ENCODE data around the gene PNCK.

PNCK gene

DNA sequence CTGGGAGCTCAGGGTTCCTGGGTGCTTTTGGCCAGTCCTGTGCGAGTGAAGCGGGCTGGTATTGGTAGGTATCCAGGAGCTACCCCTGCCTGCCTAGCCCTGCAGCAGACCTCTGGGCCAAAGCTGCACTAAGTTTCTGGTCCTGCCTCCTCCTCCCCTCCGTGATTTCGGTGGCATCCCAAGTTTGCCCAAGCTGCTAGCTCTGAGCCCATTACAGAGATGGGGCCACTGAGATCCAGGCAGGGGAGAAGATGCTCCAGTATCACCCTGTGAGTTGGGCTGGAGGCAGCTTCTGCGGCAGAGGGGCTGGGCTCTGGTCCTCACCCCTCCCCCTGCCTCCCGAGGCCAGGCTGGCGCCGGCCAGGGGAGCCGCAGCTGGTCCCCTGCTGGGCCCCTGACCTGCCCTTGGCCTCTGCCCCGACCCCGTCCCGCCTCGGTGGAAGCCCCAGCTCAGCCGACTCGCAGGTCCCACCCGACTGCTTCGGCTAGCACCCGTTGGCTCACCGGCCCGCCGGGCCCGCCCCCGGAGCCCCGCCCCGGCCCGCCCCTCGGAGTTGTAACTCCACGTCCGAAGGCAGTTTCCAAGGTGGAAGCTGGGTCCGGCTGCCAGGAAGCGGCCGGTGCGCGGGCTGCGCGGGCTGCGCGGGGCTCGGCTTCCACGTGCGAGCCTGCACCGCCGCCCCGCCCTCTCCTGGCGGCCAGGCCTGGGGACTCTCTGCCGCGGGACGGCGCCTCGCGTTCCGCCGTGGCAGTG is 26.8 kb downstream of the PNCK start, which contains the start of gene DUSP9:
Gene DUSP9 (plus strand): TSS at position 584 of the 754 bp plus-strand sequence. CDS start 751 bp downstream, outside the sequence.
- Mint-ChIP-seq H3K36me3 (ENCODE audit: low read depth) (no peaks in the 10 kb centered on the region), H3K27ac (no peak within 1 kb of the TSS), H3K4me1 (ENCODE audit: low read depth) (peaks cover 8% of the 10 kb centered on the region), H3K4me3 (no peak within 1 kb of the TSS), H3K27me3 (peaks cover 61% of the 10 kb centered on the region), H3K9me3 (no peaks in the 10 kb centered on the region)
- DNase-seq, result peak; percentile 48

DNA sequence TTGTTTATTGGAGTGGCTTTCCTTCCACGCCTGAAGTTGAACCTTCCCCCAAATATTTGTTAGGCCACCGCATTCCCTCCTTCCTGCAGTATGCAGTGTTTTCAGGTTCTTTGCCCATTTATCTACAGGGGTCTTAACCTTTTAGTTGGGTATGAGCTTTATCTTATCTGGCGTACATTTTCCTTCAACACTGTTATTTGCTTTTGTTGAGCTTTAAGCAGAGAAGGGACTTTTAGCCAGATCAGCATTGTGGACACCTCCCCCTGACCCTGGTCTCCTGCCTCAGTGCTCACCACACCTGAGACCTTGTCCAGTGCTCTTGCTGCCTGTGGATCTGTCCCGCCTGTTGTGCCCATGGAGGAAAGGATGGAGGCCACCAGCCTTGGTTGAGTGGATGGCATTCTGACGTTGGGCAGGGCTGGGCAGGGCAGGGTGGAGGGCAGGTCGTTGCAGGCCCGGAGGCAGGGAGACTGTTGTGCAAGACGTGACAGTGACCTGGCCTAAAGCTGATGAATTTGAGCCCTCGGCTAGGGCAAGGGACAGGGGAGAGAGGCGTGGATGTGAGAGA is 27.6 kb downstream of the PNCK start:
- Mint-ChIP-seq H3K4me1 (ENCODE audit: low read depth) (peaks cover 11% of the 10 kb centered on the region), H3K27ac (no peak overlapping the region), H3K9me3 (no peaks in the 10 kb centered on the region), H3K36me3 (ENCODE audit: low read depth) (no peaks in the 10 kb centered on the region), H3K4me3 (no peak overlapping the region), H3K27me3 (peaks cover 61% of the 10 kb centered on the region)
- DNase-seq, result no peak

DNA sequence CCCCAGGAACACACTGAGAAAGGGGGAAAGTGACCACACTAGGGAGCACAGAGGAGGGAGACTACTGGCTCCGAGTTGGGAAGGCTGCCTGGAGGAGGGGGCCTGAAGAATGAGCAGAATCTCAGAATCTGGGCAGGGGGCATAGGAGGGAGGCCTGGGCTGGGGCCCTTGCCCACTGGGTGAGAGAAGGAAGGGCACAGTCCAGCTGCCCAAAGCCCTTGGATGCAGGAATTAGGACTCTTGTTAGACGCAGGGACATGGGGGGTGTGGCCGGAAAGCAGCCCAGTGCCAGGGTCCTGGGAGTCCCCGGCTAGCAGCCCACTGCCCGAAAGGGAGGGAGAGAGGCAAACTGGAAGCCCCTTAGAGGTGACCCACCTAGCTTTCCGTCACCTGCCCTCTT is 28.5 kb downstream of the PNCK start:
- H3K4me3 Mint-ChIP-seq, result no peak overlapping the region

DNA sequence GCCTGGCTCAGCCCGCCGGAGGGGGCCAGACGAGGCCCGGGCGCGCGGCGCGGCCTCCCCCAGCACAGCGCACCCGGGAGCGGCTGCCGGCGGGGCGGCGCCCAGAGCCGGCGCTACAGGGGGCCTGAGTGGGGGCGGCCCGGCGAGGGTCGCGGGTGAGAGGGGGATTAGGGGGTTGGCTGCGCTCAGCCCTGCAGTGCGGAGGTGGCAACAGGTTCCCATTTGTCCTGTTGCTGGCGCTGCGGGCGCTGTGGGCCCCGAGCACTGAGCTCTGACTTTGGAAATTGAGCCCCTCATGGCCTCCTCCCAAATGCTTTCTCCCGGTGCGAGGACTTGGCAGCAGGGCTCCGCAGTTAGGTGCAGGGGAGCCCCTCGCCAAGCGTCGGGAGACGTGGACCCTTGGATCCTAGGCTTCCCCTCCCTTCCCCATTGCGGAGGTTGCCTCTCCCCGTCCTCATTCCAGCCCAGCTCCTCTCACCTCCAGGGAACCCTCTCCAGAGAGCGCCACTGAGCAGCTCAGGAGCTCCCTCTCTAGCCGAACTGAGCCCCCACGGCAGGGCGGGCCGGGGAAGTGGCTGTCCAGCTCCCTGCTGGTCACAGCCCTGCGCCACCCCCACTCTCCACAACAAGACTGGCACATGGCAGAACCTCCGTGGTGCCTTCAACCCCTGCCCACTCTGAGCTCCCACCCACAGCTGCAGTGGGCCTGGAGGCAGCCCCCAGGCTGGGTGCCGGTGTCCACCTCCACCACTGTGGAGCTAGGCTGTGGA is 29.1 kb downstream of the PNCK start:
- peaks cover 67% of the 10 kb centered on the region for H3K27me3 Mint-ChIP-seq
- no peaks in the 10 kb centered on the region for H3K9me3 Mint-ChIP-seq
- H3K36me3 Mint-ChIP-seq (ENCODE audit: low read depth), result no peaks in the 10 kb centered on the region
- no peak overlapping the region for H3K27ac Mint-ChIP-seq
- DNase-seq, result peak; percentile 31
- no peak overlapping the region for H3K4me3 Mint-ChIP-seq
- H3K4me1 Mint-ChIP-seq (ENCODE audit: low read depth), result peaks cover 11% of the 10 kb centered on the region

More for the DNA sequence above, 28.5 kb downstream of the PNCK start:
- H3K9me3 Mint-ChIP-seq, result no peaks in the 10 kb centered on the region
- peaks cover 11% of the 10 kb centered on the region for H3K4me1 Mint-ChIP-seq (ENCODE audit: low read depth)
- peaks cover 63% of the 10 kb centered on the region for H3K27me3 Mint-ChIP-seq
- no peak overlapping the region for H3K27ac Mint-ChIP-seq
- no peak for DNase-seq
- no peaks in the 10 kb centered on the region for H3K36me3 Mint-ChIP-seq (ENCODE audit: low read depth)

DNA sequence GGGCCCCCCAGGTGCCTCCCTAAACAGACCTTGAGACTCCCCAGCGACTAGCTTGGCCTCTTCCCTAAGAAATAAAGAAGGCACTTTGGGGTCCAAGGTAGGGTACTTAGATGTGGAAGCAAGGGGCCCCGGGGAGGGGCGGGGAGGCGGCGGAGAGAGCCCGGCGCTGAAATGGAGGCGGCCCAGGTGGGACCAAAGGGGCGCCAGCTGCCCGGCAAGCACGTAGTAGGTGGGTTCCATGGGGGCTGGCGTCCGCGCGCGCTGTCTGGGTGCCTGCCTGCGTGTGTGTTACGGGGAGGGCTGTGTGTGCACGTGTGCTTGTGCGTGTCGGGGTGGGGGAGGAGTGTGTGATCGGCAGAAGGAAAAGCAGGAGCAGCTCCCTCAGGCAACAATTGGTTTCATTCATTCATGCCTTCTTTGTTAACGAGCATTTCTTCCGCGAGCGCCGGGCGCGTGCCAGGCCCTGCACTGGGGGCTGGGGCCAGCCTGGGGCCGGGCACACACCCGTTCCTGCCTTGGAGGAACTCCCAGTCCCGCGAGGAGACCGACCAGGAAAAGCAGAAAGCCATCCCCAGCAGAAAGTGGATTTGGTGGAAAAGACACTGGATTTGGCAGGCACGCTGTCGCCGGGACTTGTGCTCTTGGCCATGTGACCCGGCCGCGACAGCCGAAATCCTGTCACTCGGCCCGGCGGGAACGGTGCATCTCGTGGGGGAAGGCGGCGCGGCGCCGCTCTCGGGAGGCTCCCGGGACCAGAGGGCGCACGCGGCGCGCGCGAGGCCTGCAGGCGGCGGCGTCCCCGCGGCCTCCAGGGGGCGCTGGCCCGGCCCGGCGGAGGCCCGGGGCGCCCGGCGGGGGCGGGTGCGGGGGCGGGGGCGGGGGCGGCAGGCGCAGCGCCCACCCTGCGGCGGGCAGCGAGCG is 29.9 kb downstream of the PNCK start:
- H3K27me3 Mint-ChIP-seq, result peaks cover 71% of the 10 kb centered on the region
- peaks cover 11% of the 10 kb centered on the region for H3K4me1 Mint-ChIP-seq (ENCODE audit: low read depth)
- no peak overlapping the region for H3K27ac Mint-ChIP-seq
- DNase-seq, result peak; percentile 38
- H3K9me3 Mint-ChIP-seq, result no peaks in the 10 kb centered on the region
- H3K36me3 Mint-ChIP-seq (ENCODE audit: low read depth), result no peaks in the 10 kb centered on the region
- H3K4me3 Mint-ChIP-seq, result no peak overlapping the region

DNA sequence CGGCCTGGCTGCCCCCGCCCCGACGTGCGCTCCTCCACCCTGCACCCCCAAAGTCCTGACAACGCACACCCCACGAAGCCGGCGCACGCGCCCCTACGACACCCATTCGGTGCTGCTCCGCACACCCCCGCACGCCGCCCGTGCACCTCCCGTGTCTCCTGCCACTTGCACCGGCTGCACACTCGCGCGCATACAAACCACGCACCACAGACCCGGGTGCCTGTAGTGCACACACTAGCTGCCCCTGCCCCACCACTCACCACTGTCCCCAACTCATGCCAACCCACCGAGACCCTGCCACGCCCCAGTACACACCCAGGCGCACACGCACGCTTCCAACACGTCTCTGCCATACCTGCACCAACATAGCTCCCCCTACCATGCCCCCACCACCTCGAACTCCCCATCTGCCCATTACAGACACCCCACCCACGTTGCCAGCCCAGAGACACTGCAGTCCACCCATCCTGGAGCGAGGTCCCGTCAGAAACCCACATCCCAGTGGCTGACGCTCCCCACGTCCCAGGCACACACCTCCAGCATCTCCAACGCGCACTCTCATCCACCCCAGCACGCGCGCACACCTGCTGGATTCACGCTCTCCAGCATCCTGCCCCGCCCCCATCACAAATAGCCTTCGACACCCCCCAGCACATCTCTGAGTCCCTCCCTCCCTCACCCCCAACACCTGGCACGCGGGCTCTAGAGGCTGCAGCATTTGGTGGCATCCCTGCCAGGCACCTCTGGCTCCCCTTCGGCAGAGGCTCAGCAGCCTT is 30.8 kb downstream of the PNCK start:
- peak; percentile 31 for DNase-seq
- Mint-ChIP-seq H3K27ac (no peak overlapping the region), H3K27me3 (peaks cover 73% of the 10 kb centered on the region), H3K9me3 (no peaks in the 10 kb centered on the region), H3K4me1 (ENCODE audit: low read depth) (peaks cover 11% of the 10 kb centered on the region), H3K36me3 (ENCODE audit: low read depth) (no peaks in the 10 kb centered on the region), H3K4me3 (peak overlapping the region; percentile 45)

DNA sequence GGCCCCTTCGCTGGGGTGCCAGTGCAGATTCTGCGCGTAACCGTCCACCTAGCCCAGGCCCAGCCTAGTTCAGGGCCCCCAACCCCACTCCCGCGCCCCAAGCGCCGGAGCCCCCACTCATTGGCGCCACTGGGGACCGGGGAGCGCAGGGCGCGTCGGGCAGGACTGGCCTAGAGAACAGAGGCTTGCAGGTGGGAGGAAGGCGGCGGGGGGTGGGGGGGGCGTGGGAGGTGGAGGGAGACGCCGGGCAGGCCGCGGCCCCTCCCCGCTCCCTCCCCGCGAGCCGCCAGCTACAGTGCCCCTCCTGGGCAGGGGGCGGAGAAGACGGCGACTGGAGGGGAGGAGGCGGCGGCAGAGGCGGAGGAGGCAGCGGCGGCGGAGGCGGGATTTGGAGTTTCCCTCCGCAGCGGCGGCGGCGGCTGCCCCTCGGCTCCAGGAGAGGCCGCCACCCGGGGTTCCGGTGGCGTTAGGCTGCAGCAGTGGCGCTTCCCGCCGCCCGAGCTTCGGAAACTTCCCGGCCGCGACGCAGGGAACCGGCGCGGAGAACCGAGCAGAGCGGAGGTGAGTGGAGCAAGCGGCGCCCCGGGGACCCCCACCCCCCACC is 31.5 kb downstream of the PNCK start:
- H3K4me3 Mint-ChIP-seq, result no peak overlapping the region
- no peaks in the 10 kb centered on the region for H3K36me3 Mint-ChIP-seq (ENCODE audit: low read depth)
- H3K27me3 Mint-ChIP-seq, result peaks cover 73% of the 10 kb centered on the region
- peaks cover 11% of the 10 kb centered on the region for H3K4me1 Mint-ChIP-seq (ENCODE audit: low read depth)
- DNase-seq, result peak; percentile 32
- H3K27ac Mint-ChIP-seq, result no peak overlapping the region
- H3K9me3 Mint-ChIP-seq, result no peaks in the 10 kb centered on the region

DNA sequence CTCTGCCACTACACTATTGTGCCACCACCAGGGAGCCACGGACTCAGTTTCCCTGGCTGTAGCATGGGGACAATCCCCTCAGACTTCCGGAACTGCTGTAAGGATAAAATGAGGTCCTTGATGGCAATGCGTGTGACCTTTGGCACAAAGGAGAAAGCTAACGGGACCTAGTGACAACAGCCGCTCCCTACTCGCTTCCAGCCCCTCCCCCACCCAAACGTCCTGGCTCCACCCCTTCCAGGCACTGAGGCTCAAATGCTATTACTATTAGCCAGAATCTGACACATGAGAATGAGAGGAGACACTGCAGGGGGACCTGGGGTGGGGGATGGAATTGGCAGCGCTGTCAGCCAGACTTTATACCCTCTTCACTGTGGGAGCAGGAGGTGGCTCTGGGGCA is 32.0 kb downstream of the PNCK start:
- peak; percentile 31 for DNase-seq
- Mint-ChIP-seq H3K27ac (no peak overlapping the region), H3K36me3 (ENCODE audit: low read depth) (no peaks in the 10 kb centered on the region), H3K27me3 (peaks cover 73% of the 10 kb centered on the region), H3K4me1 (ENCODE audit: low read depth) (peaks cover 11% of the 10 kb centered on the region), H3K9me3 (no peaks in the 10 kb centered on the region), H3K4me3 (no peak overlapping the region)

DNA sequence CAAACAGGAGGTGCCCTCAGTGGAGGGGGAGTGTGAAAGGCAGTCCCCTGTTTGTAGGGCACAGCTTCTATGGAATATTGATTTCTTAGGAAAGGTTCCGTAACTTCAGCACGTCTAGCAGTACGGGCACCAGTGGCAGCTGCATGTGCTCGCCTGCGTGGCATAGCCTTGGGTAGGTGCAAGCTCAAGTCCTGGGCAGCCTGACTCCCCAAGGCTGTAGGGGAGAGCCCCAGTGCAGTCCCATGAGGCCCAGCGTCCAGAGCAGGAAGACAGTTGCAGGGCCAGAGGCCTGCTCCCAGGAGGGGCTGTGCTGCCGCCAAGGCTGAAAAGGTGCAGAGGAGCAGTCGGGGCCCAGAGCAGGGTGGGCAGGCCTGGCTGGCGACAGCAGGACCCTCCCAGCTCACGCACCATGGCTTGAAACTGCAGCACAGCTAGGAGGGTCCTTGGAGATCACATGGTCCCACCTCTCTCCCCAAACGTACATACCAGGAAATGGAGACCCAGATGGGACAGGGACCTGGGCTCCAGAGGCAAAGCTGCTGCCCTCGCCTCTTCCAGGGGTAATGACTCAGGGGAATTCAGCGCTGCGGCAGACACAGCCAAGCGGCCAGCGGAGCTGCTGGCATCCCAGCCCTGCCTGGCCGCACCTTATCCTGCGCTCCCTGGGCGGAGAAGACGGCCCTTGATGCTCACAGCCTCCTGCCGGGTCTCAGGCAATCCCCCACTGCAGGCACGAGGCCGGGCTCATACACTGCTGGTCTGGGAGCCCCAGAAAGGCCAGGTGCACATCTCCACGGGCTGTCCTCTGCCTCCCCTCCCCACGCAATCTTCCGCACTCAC is 32.7 kb downstream of the PNCK start:
- peak; percentile 30 for DNase-seq
- Mint-ChIP-seq H3K36me3 (ENCODE audit: low read depth) (no peaks in the 10 kb centered on the region), H3K27ac (no peak overlapping the region), H3K4me1 (ENCODE audit: low read depth) (peaks cover 11% of the 10 kb centered on the region), H3K27me3 (peaks cover 66% of the 10 kb centered on the region), H3K4me3 (no peak overlapping the region), H3K9me3 (no peaks in the 10 kb centered on the region)

DNA sequence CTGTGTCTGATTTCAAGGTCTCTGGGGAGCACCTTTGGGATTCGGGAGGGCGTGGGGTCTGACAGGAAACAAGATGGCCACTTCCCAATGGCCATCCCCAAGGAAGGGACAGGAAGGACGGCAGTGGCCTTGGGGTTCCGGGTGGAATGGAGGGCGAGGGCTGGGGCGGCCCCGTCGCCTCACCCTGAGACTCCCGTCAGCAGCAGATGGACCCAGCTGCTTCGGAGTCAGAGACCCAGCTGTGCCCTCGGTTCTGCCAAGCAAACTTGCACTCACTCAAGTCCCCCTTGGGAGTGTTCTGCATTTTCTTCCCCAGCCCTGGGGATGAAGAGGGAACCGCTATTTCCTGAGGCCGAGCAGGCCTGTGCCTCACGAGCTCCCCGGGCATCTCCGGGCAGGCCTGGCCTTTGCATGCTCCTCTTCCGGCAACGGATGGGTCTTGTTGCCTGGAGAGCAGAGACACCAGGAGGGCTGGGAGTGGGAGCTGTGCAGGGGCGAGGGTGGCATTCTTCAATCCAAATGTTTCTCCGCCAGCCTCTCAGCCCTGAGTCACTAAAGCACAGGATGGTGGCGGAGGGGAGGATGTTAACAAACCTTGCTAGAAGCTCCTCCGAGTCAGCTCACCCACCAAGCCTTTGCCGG is 33.4 kb downstream of the PNCK start:
- no peaks in the 10 kb centered on the region for H3K36me3 Mint-ChIP-seq (ENCODE audit: low read depth)
- no peak for DNase-seq
- H3K27me3 Mint-ChIP-seq, result peaks cover 59% of the 10 kb centered on the region
- no peak overlapping the region for H3K4me3 Mint-ChIP-seq
- H3K9me3 Mint-ChIP-seq, result no peaks in the 10 kb centered on the region
- H3K4me1 Mint-ChIP-seq (ENCODE audit: low read depth), result peaks cover 11% of the 10 kb centered on the region
- H3K27ac Mint-ChIP-seq, result no peak overlapping the region

DNA sequence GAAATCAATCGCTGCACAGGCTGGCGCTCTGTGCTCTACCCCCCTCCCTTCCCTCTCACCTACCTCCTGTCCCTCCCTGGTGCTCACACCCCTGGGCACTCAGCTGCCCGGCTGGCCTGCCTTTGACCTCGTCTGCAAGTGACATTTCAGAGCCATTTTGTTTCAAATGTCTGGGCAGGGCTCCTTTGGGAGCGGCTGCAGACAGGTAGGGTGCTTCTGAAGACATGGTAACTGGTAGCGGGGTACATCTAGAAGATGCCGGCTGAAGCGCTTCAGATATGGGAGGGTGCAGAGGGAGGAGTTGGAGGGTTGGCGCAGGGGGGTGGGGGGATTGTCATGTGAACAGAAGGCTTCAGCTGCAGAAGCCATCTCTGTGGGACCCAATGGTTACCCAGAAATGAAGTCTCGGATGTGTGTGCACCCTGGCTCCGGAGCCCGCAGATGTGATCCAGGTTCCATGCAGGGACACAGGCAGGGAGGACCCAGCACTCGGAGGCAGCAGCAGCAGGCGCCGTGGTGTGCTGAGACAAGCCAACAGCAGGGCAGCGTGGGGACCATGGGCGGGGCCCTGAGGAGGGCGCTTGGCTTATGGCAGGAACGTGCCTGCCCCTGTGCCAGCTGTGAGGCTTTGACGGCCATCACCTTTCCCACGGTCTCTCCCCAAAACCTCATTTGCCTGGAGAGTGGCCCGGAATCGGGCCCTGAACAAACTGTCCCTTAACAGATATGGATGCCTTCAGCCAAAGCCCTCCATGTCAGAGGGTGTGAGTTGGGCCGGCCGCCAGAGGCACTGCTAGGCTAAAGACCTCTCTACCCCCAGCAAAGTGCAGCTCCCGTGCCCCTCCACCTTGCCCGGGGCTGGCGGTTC is 34.2 kb downstream of the PNCK start:
- Mint-ChIP-seq H3K9me3 (no peaks in the 10 kb centered on the region), H3K36me3 (ENCODE audit: low read depth) (no peaks in the 10 kb centered on the region), H3K27ac (no peak overlapping the region), H3K27me3 (peaks cover 59% of the 10 kb centered on the region), H3K4me1 (ENCODE audit: low read depth) (peaks cover 11% of the 10 kb centered on the region), H3K4me3 (no peak overlapping the region)
- DNase-seq, result no peak

All from activated T-cell treated with anti-CD3 and anti-CD28 coated beads, Interleukin-2, amount 50 U/mL, for 24 hours (primary cell).